ENCODE measurements around the gene RAD9A.

The RAD9A gene

GRCh38 chr11:67387069-67387468 is 4.7 kb upstream of the RAD9A start:
- H3K27ac ChIP-seq: no peak overlapping the region
- TF ChIP-seq CTCF (conservative IDR thresholded peaks at IDR 0.05) (no peak), ZFX (IDR thresholded peaks at IDR 0.05) (no peak)

- no peak overlapping the region for H3K27ac ChIP-seq
- TF ChIP-seq CTCF (conservative IDR thresholded peaks at IDR 0.05) (no peak), ZFX (IDR thresholded peaks at IDR 0.05) (no peak)
Measured at GRCh38 chr11:67387518-67387917, 4.3 kb upstream of the RAD9A start.

- no peak for TF ChIP-seq ZFX (IDR thresholded peaks at IDR 0.05)
- no peak; the same call in 1 of the 2 replicates for TF ChIP-seq CTCF (conservative IDR thresholded peaks at IDR 0.05)
- H3K27ac ChIP-seq: no peak overlapping the region
Measured at GRCh38 chr11:67389477-67389876, 2.3 kb upstream of the RAD9A start.

- H3K27ac ChIP-seq: peak overlapping the region; percentile 93
- no peak for TF ChIP-seq ZFX (IDR thresholded peaks at IDR 0.05)
- TF ChIP-seq CTCF (conservative IDR thresholded peaks at IDR 0.05): no peak
Measured at GRCh38 chr11:67390947-67391303, 861 bp upstream of the RAD9A start.

- TF ChIP-seq CTCF (conservative IDR thresholded peaks at IDR 0.05): no peak
- no peak for TF ChIP-seq ZFX (IDR thresholded peaks at IDR 0.05)
- peak overlapping the region; percentile 93 for H3K27ac ChIP-seq
Measured at GRCh38 chr11:67392183-67392715, 463 bp downstream of the RAD9A start.

- no peak overlapping the region for H3K27ac ChIP-seq
- TF ChIP-seq CTCF (conservative IDR thresholded peaks at IDR 0.05) (no peak), ZFX (IDR thresholded peaks at IDR 0.05) (no peak)
Measured at GRCh38 chr11:67393437-67393836, 1.7 kb downstream of the RAD9A start.

- no peak overlapping the region for H3K27ac ChIP-seq
- no peak for TF ChIP-seq CTCF (conservative IDR thresholded peaks at IDR 0.05)
- no peak for TF ChIP-seq ZFX (IDR thresholded peaks at IDR 0.05)
Measured at GRCh38 chr11:67393990-67394389, 2.2 kb downstream of the RAD9A start.

Measured in C4-2B (cell line).